Measurements from ENCODE around the gene MCTP2.

- TF ChIP-seq CTCF (IDR thresholded peaks at IDR 0.05; ENCODE audit: low read depth, low read length, poor library complexity, severe bottlenecking) = no peak
- TF ChIP-seq EZH2phosphoT487 (IDR thresholded peaks at IDR 0.05; ENCODE audit: borderline replicate concordance, low read length) = no peak
Observed at GRCh38 chr15:94305133-94305532, 73.8 kb downstream of the MCTP2 start.

Data from DOHH2 (cell line).